Activated CD4-positive, alpha-beta memory T cell treated with anti-CD3 and anti-CD28 coated beads for 36 hours (primary cell): ENCODE measurements around the gene APBA2. TPM values are rescaled to one million over a fixed set of nuclear protein-coding genes. Genes with fewer than 3 reads are reported as not detected.

Experiments
- CTCF ChIA-PET: fragments of 350-600 bp; sonication (Branson Sonifier 250); formaldehyde crosslinking; loops from one replicate; lab custom pipeline; 2021; ENCODE audit warnings: antibody characterized with exemption, inconsistent platforms; lab: Charles Lee
- POLR2A ChIA-PET: fragments of 350-600 bp; sonication (Branson Sonifier 250); formaldehyde crosslinking; loops from one replicate; lab custom pipeline; 2021; ENCODE audit warnings: antibody characterized with exemption; lab: Charles Lee
- DNase-seq: peaks from one replicate; pipeline ENCODE4 v3.0.0-alpha.2; 2020
- H3K27ac Mint-ChIP-seq: one replicate; pipeline ENCODE4 v1.8.0; 2021; ENCODE audit warnings: mixed read lengths
- H3K27me3 Mint-ChIP-seq: one replicate; pipeline ENCODE4 v1.8.0; 2021; ENCODE audit warnings: mixed read lengths
- H3K36me3 Mint-ChIP-seq: one replicate; pipeline ENCODE4 v1.8.0; 2021; ENCODE audit warnings: mixed read lengths
- H3K4me1 Mint-ChIP-seq: one replicate; pipeline ENCODE4 v1.8.0; 2021; ENCODE audit warnings: low read depth, mixed read lengths
- H3K4me3 Mint-ChIP-seq: one replicate; pipeline ENCODE4 v1.8.0; 2021; ENCODE audit warnings: mild to moderate bottlenecking, mixed read lengths
- H3K9me3 Mint-ChIP-seq: one replicate; pipeline ENCODE4 v1.8.0; 2021; ENCODE audit warnings: mixed read lengths
- intact Hi-C: fragments of 100-400 bp; cut with micrococcal nuclease; formaldehyde crosslinking; loops from one replicate; pipeline ENCODE4 v1.15.1; 2023
- total RNA-seq, 2 experiments: library from RNA; stranded (reverse); gene quantifications; one replicate each; pipeline ENCODE4 v1.2.3, GENCODE V29; 2021

The APBA2 gene
- total RNA-seq, 2 experiments from 2014 or later: 6.4 to 8.9 TPM

GRCh38 chr15:29066838-29067237 is 181.1 kb downstream of the APBA2 start:
- ChIA-PET POLR2A (no interaction called here), CTCF (no interaction called here)
- Mint-ChIP-seq H3K36me3 (no peaks in the 10 kb centered on the region), H3K4me3 (no peak overlapping the region), H3K9me3 (no peaks in the 10 kb centered on the region), H3K27me3 (no peaks in the 10 kb centered on the region), H3K27ac (no peak overlapping the region), H3K4me1 (no peaks in the 10 kb centered on the region)
- DNase-seq: no peak
- intact Hi-C loops: no loop called here

DNA sequence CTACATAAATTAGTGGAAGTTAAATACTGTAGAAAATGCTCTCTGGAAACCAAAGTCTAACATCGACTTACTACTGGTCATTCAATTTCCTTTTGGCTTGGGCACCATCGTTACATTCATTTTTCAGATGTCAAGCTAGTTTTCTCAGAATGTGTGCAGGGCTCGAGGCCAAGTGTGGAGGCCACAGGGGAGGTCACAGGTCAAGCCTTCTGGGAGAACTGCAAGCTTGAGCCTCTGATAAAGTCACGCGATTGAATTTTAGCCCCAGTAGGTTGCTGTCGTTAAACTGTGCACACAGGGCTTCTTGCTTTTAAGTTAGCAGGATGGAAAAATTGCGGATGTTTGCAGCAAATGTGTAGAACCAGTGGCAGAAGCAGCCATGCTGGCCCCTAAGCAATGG is 182.2 kb downstream of the APBA2 start:
- no peaks in the 10 kb centered on the region for H3K4me1 Mint-ChIP-seq
- CTCF ChIA-PET: interaction anchor here (1.1 kb wide), 1 partner anchor 22 kb away, joined by 5 read pairs; no protein-coding TSS in a partner anchor
- intact Hi-C loops: no loop called here
- H3K27me3 Mint-ChIP-seq: no peaks in the 10 kb centered on the region
- H3K9me3 Mint-ChIP-seq: no peaks in the 10 kb centered on the region
- POLR2A ChIA-PET: no interaction called here
- no peak for DNase-seq
- H3K27ac Mint-ChIP-seq: no peak overlapping the region
- H3K36me3 Mint-ChIP-seq: no peaks in the 10 kb centered on the region
- no peak overlapping the region for H3K4me3 Mint-ChIP-seq

DNA sequence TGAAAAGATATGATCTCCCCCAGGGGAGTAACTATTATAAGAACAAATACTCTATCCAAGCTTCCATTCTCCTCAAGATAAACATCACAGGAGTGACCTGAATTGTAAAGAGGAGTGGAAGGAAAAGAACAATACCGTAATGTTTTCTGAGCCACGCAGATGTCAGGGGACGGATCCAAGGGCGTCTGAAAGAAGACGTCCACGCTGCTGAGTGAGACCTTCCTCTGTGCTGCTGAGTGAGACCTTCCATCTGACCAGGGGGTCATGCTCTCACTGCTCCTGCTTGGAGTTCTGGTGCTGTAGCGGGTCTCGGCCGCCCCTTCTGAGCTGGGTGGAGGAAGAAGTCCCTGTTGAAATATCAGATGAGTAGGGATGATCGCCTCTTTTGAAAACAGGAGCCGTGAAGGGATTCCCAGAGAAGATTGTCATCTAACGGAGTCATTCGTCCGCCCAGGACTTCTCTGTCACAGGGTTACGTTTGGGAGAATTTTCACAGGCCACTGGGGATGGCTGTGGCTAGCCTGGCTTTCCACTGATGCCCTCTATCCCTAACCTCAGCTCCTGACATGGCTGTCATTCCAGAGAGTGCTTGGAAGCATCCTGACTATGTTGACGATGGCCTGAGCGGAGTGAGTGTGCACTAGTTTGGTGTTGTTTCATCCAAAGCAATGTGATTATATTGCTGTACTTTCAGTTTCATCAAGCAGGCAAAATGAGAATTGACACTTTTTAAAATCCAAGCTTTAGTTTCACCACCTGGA is 184.9 kb downstream of the APBA2 start:
- intact Hi-C loops: no loop called here
- Mint-ChIP-seq H3K4me3 (no peak overlapping the region), H3K27me3 (no peaks in the 10 kb centered on the region), H3K9me3 (no peaks in the 10 kb centered on the region), H3K4me1 (no peaks in the 10 kb centered on the region), H3K36me3 (peaks cover 2% of the 10 kb centered on the region), H3K27ac (no peak overlapping the region)
- CTCF ChIA-PET: no interaction called here
- POLR2A ChIA-PET: no interaction called here
- DNase-seq: no peak

DNA sequence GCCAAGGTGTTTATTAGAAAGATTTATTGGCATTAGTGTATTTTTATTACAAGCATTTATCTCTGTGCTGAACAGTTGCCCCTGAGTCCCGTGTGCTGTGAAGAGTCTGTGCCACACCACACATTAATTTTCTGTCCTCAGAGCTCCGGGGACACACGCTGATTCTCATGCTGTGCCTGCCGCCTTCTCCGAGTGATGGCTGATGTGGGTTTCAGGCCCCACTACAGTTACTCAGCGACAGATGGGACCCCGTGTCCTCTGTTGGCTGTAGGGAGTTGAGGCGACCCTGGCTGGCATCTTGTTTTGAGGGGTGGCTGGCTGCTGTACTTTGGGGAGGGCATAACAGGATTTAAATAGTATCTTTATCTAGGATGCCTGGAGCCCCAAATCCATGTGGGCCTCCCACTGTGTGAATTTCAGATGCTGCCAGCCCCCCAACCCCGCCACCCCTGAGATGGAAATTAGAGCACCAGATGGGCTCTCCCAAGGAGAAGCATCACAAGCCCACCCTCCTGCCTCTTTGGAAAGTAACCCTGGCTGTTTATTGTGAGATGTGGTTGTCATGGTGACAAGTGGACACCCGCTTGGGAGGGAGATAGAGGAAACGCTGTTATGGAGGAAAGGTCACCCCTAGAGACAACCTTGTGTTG is 185.6 kb downstream of the APBA2 start:
- no peak overlapping the region for H3K4me3 Mint-ChIP-seq
- intact Hi-C loops: no loop called here

DNA sequence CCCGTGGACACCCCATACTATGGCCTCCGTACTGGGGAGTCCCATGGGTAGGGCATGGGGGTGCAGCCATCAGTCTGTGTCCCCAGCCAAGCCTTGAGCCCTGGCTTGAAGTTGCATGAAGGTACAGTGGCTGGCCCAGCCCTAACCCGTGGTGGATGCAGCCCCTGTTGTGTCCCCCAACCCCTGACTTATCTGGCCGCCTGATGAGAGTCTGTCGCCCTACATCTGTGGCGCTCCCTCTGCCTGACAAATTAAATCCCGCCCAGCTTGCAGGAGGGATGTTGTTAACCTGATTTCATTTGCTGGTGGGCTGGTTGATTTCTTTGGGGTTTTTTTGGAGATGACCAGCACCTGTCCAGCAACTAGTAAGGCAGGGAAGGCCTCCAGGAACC is 186.1 kb downstream of the APBA2 start:
- intact Hi-C loops: no loop called here
- no peak for DNase-seq
- no peaks in the 10 kb centered on the region for H3K9me3 Mint-ChIP-seq
- no peak overlapping the region for H3K4me3 Mint-ChIP-seq
- ChIA-PET POLR2A (no interaction called here), CTCF (no interaction called here)
- no peak overlapping the region for H3K27ac Mint-ChIP-seq
- peaks cover 4% of the 10 kb centered on the region for H3K36me3 Mint-ChIP-seq
- H3K4me1 Mint-ChIP-seq: no peaks in the 10 kb centered on the region
- no peaks in the 10 kb centered on the region for H3K27me3 Mint-ChIP-seq

More for the DNA sequence above, 185.6 kb downstream of the APBA2 start:
- Mint-ChIP-seq H3K4me1 (no peaks in the 10 kb centered on the region), H3K27ac (no peak overlapping the region), H3K36me3 (peaks cover 4% of the 10 kb centered on the region), H3K9me3 (no peaks in the 10 kb centered on the region), H3K27me3 (no peaks in the 10 kb centered on the region)
- DNase-seq: no peak
- ChIA-PET CTCF (no interaction called here), POLR2A (no interaction called here)

DNA sequence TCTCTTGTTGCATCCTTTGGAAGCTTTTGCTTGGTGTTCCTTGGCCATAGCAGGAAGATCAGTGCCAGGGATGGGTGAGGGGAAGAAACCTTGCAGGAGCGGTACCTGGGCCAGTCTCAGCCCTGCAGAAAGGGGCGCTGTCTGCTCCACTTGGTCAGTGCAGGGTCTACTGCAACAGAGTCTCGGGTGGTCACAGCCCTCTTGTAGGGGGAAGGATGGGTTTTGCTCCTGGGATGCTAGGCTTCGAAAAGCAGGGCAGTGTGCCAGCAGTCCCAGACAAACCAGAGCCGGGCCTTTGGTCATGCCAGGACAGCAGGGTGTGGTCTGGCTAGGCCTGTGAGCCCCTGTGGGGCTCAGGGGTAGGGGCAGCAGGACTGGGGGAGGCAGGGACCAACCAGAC is 186.7 kb downstream of the APBA2 start:
- H3K36me3 Mint-ChIP-seq: peaks cover 5% of the 10 kb centered on the region
- no peaks in the 10 kb centered on the region for H3K4me1 Mint-ChIP-seq
- H3K27me3 Mint-ChIP-seq: no peaks in the 10 kb centered on the region
- H3K27ac Mint-ChIP-seq: no peak overlapping the region
- CTCF ChIA-PET: no interaction called here
- H3K4me3 Mint-ChIP-seq: no peak overlapping the region
- H3K9me3 Mint-ChIP-seq: no peaks in the 10 kb centered on the region
- POLR2A ChIA-PET: no interaction called here
- intact Hi-C loops: no loop called here
- no peak for DNase-seq

- ChIA-PET CTCF (no interaction called here), POLR2A (no interaction called here)
- peaks cover 7% of the 10 kb centered on the region for H3K36me3 Mint-ChIP-seq
- intact Hi-C loops: no loop called here
- no peak overlapping the region for H3K27ac Mint-ChIP-seq
- no peak for DNase-seq
- H3K4me1 Mint-ChIP-seq: no peaks in the 10 kb centered on the region
- no peaks in the 10 kb centered on the region for H3K27me3 Mint-ChIP-seq
- H3K4me3 Mint-ChIP-seq: no peak overlapping the region
- H3K9me3 Mint-ChIP-seq: no peaks in the 10 kb centered on the region
Observed at GRCh38 chr15:29074045-29074444, 188.3 kb downstream of the APBA2 start.

GRCh38 chr15:29078541-29078940 is 192.8 kb downstream of the APBA2 start:
- intact Hi-C loops: no loop called here
- no peaks in the 10 kb centered on the region for H3K27me3 Mint-ChIP-seq
- no peak for DNase-seq
- CTCF ChIA-PET: interaction anchor here (1.1 kb wide), 1 partner anchor 11 kb away, joined by 4 read pairs; no protein-coding TSS in a partner anchor
- no peaks in the 10 kb centered on the region for H3K4me1 Mint-ChIP-seq
- no peaks in the 10 kb centered on the region for H3K9me3 Mint-ChIP-seq
- peaks cover 7% of the 10 kb centered on the region for H3K36me3 Mint-ChIP-seq
- POLR2A ChIA-PET: no interaction called here
- H3K4me3 Mint-ChIP-seq: no peak overlapping the region
- H3K27ac Mint-ChIP-seq: no peak overlapping the region

- Mint-ChIP-seq H3K36me3 (peaks cover 8% of the 10 kb centered on the region), H3K4me1 (no peaks in the 10 kb centered on the region), H3K4me3 (no peak overlapping the region), H3K27me3 (no peaks in the 10 kb centered on the region), H3K9me3 (no peaks in the 10 kb centered on the region), H3K27ac (no peak overlapping the region)
- ChIA-PET POLR2A (no interaction called here), CTCF (interaction anchor here (3.2 kb wide), 1 partner anchor 12 kb away, joined by 23 read pairs; no protein-coding TSS in a partner anchor)
- intact Hi-C loops: no loop called here
- no peak for DNase-seq
Observed at GRCh38 chr15:29079479-29079878, 193.7 kb downstream of the APBA2 start.

- Mint-ChIP-seq H3K27ac (no peak overlapping the region), H3K9me3 (peaks cover 6% of the 10 kb centered on the region), H3K4me1 (peaks cover 1% of the 10 kb centered on the region), H3K36me3 (peaks cover 8% of the 10 kb centered on the region), H3K27me3 (no peaks in the 10 kb centered on the region), H3K4me3 (no peak overlapping the region)
- ChIA-PET CTCF (interaction anchor here (1.9 to 3.2 kb wide), 3 partner anchors 9 to 22 kb away, joined by 6 to 23 read pairs (median 17); no protein-coding TSS in a partner anchor), POLR2A (no interaction called here)
- intact Hi-C loops: no loop called here
- no peak for DNase-seq
Observed at GRCh38 chr15:29081781-29082180, 196.0 kb downstream of the APBA2 start.

- no peaks in the 10 kb centered on the region for H3K27me3 Mint-ChIP-seq
- peaks cover 5% of the 10 kb centered on the region for H3K36me3 Mint-ChIP-seq
- H3K4me1 Mint-ChIP-seq: peaks cover 1% of the 10 kb centered on the region
- CTCF ChIA-PET: interaction anchor here (1.9 to 2.7 kb wide), 2 partner anchors 19 to 21 kb away, joined by 6 to 17 read pairs; no protein-coding TSS in a partner anchor
- intact Hi-C loops: no loop called here
- H3K4me3 Mint-ChIP-seq: no peak overlapping the region
- H3K27ac Mint-ChIP-seq: no peak overlapping the region
- POLR2A ChIA-PET: no interaction called here
- DNase-seq: no peak
- H3K9me3 Mint-ChIP-seq: peaks cover 6% of the 10 kb centered on the region
Observed at GRCh38 chr15:29083161-29083560, 197.4 kb downstream of the APBA2 start.

DNA sequence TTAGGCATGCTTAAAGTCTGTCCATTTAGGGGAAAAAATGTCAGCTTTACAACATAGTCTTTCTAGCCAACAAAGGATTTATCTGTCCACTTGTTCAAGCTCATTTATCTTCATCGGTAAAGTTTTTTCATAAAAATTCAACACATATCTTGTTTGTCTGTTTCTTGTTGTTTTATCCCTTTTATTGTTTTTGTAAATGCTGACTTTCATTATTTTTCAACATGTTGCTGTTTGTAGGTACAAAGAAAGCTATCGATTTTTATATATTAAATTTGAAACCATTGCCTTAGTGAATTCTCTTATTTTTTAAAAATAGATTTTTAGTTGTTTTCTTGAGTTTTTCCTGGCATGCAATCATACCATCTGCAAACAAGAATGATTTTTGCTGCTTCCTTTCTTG is 198.1 kb downstream of the APBA2 start:
- H3K4me3 Mint-ChIP-seq: no peak overlapping the region
- H3K27me3 Mint-ChIP-seq: no peaks in the 10 kb centered on the region
- intact Hi-C loops: no loop called here
- peaks cover 1% of the 10 kb centered on the region for H3K4me1 Mint-ChIP-seq
- POLR2A ChIA-PET: no interaction called here
- no peak overlapping the region for H3K27ac Mint-ChIP-seq
- peaks cover 6% of the 10 kb centered on the region for H3K9me3 Mint-ChIP-seq
- no peak for DNase-seq
- CTCF ChIA-PET: interaction anchor here (2.7 kb wide), 1 partner anchor 18 kb away, joined by 17 read pairs; no protein-coding TSS in a partner anchor
- H3K36me3 Mint-ChIP-seq: peaks cover 5% of the 10 kb centered on the region
